Measurements from ENCODE around the gene CDKAL1. TPM values are rescaled to one million over a fixed set of nuclear protein-coding genes. Genes with fewer than 3 reads are reported as not detected.
A peak's percentile ranks its signal among the peaks of the same experiment; 100 is the strongest.

The CDKAL1 gene
- total and polyA plus RNA-seq, 2 donors from 2014 or later = 4.6 to 20.2 TPM

GRCh38 chr6:20571261-20571660 is 37.0 kb downstream of the CDKAL1 start:
- DNase-seq (no peak), FAIRE-seq (no peak)
- Histone ChIP-seq H3K27me3 (ENCODE audit: control insufficient read depth, insufficient read depth, low read length) (no peaks in the 10 kb centered on the region), H3K9ac (ENCODE audit: low read length in 3 of 3) (no peak overlapping the region), H3K4me1 (ENCODE audit: control insufficient read depth in 2 of 3, insufficient read depth in 2 of 3, low read depth in 1 of 3, low read length in 3 of 3) (peaks cover 0 to 8% (median 2%) of the 10 kb centered on the region in 3 donors), H3K4me3 (ENCODE audit: low read length in 3 of 3) (no peak overlapping the region), H3K36me3 (ENCODE audit: control insufficient read depth in 2 of 3, insufficient read depth in 3 of 3, low read length in 3 of 3) (no peaks in the 10 kb centered on the region), H3K27ac (ENCODE audit: low read depth in 2 of 2, low read length in 2 of 2) (no peak overlapping the region), H3K9me3 (ENCODE audit: control insufficient read depth in 2 of 3, insufficient read depth in 1 of 3, low read length in 3 of 3) (no peaks in the 10 kb centered on the region)
- no peak for TF ChIP-seq CTCF (IDR thresholded peaks at IDR 0.05; ENCODE audit: borderline replicate concordance, extremely low read depth, insufficient read depth)
- intact Hi-C loops (cut with DNase I) = no loop called here

GRCh38 chr6:20572288-20572687 is 38.0 kb downstream of the CDKAL1 start:
- Histone ChIP-seq H3K36me3 (ENCODE audit: control insufficient read depth in 2 of 3, insufficient read depth in 3 of 3, low read length in 3 of 3) (no peaks in the 10 kb centered on the region), H3K4me3 (ENCODE audit: low read length in 3 of 3) (no peak overlapping the region), H3K9ac (ENCODE audit: low read length in 3 of 3) (no peak overlapping the region), H3K27me3 (ENCODE audit: control insufficient read depth, insufficient read depth, low read length) (no peaks in the 10 kb centered on the region), H3K9me3 (ENCODE audit: control insufficient read depth in 2 of 3, insufficient read depth in 1 of 3, low read length in 3 of 3) (no peaks in the 10 kb centered on the region), H3K27ac (ENCODE audit: low read depth in 2 of 2, low read length in 2 of 2) (no peak overlapping the region), H3K4me1 (ENCODE audit: control insufficient read depth in 2 of 3, insufficient read depth in 2 of 3, low read depth in 1 of 3, low read length in 3 of 3) (peaks cover 0 to 8% (median 2%) of the 10 kb centered on the region in 3 donors)
- intact Hi-C loops (cut with DNase I) = no loop called here
- FAIRE-seq (no peak), DNase-seq (no peak)
- TF ChIP-seq CTCF (IDR thresholded peaks at IDR 0.05; ENCODE audit: borderline replicate concordance, extremely low read depth, insufficient read depth) = no peak

- Histone ChIP-seq H3K27me3 (ENCODE audit: control insufficient read depth, insufficient read depth, low read length) (no peaks in the 10 kb centered on the region), H3K4me3 (ENCODE audit: low read length in 3 of 3) (no peak overlapping the region), H3K9me3 (ENCODE audit: control insufficient read depth in 2 of 3, insufficient read depth in 1 of 3, low read length in 3 of 3) (no peaks in the 10 kb centered on the region), H3K27ac (ENCODE audit: low read depth in 2 of 2, low read length in 2 of 2) (no peak overlapping the region), H3K4me1 (ENCODE audit: control insufficient read depth in 2 of 3, insufficient read depth in 2 of 3, low read depth in 1 of 3, low read length in 3 of 3) (peaks cover 0 to 8% (median 2%) of the 10 kb centered on the region in 3 donors), H3K36me3 (ENCODE audit: control insufficient read depth in 2 of 3, insufficient read depth in 3 of 3, low read length in 3 of 3) (no peaks in the 10 kb centered on the region), H3K9ac (ENCODE audit: low read length in 3 of 3) (no peak overlapping the region)
- intact Hi-C loops (cut with DNase I) = no loop called here
- no peak for FAIRE-seq
- no peak for DNase-seq
- TF ChIP-seq CTCF (IDR thresholded peaks at IDR 0.05; ENCODE audit: borderline replicate concordance, extremely low read depth, insufficient read depth) = no peak
Observed at GRCh38 chr6:20572940-20573339, 38.7 kb downstream of the CDKAL1 start.

GRCh38 chr6:20574355-20574754 is 40.1 kb downstream of the CDKAL1 start:
- Histone ChIP-seq H3K4me3 (ENCODE audit: low read length in 3 of 3) (no peak overlapping the region), H3K36me3 (ENCODE audit: control insufficient read depth in 2 of 3, insufficient read depth in 3 of 3, low read length in 3 of 3) (no peaks in the 10 kb centered on the region), H3K27me3 (ENCODE audit: control insufficient read depth, insufficient read depth, low read length) (no peaks in the 10 kb centered on the region), H3K4me1 (ENCODE audit: control insufficient read depth in 2 of 3, insufficient read depth in 2 of 3, low read depth in 1 of 3, low read length in 3 of 3) (peaks cover 0 to 8% (median 2%) of the 10 kb centered on the region in 3 donors), H3K27ac (ENCODE audit: low read depth in 2 of 2, low read length in 2 of 2) (peak overlapping the region in 1 of 2 donors; percentile 3), H3K9ac (ENCODE audit: low read length in 3 of 3) (no peak overlapping the region), H3K9me3 (ENCODE audit: control insufficient read depth in 2 of 3, insufficient read depth in 1 of 3, low read length in 3 of 3) (no peaks in the 10 kb centered on the region)
- FAIRE-seq (no peak), DNase-seq (no peak)
- no peak for TF ChIP-seq CTCF (IDR thresholded peaks at IDR 0.05; ENCODE audit: borderline replicate concordance, extremely low read depth, insufficient read depth)
- intact Hi-C loops (cut with DNase I) = no loop called here

Data from kidney (tissue), 14 donors.